ENCODE data around the gene CPTP.

CPTP gene

DNA sequence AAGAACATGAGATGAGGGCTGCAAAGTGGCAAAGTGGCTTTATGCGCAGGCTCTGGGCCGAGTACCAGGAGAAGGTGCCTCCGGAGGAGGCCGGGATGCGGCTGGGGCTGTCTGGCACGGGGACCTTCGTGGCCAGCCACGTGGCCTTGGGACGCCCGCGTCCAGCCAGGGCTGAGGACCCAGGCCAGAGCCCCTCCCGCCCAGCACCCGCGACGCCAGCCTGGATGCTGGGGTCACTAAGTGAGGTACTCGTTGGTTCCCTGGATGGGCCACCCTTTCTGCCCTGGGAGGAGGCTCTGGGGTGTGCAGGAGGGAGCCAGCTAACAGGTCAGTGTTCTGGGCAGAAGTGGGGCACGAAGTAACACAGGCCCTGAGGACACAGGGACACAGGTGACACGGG lies 31.8 kb upstream of the CPTP start:
- DNase-seq: no peak

DNA sequence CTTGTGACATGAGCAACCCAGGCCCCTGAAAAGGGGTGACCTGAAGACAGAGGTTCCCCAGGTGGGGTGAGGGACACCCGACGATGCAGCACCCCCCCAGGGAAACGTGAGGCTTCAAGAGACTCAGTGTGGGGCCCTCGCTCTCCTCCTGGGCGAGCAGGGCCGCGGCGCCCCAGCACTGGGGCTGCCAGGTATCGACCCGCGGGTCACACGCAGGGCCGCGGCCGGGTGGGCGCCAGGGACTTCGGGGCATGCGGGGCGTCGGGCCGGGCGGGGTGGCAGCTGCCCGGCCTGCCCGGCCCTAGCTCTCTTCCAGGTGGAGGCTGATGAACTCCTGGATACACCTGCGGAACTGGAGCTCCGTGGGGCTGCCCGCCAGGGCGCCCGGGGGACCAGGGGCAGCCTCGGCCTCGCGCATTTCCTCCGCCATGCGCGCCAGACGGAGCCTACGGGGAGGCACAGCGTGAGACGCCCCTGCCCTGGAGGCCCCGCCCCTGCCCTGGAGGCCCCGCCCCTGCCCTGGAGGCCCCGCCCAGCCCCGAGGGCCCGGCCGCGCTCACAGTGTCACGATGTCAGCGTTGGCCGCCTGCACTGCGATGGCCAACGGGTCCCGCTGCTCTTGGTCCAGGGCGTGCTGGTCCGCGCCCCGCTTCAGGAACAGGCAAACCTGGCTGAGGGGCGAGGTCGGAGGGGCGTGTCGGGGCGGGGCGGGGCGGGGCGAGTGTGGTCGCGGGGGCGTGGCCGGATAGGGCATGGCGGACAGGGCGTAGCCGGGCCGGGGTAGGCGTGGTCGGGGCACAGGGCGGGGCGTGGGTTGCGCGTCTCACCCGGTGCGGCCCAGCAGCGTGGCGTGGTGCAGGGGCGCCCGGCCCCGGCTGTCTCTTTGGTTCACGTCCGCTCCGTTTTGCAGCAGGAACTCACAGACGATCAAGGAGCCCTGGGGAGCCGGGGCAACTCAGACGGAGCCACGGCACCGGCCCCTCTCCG lies 31.0 kb upstream of the CPTP start:
- DNase-seq: no peak

- no peak for DNase-seq
Observed at GRCh38 chr1:1294250-1294890, 30.2 kb upstream of the CPTP start.

- DNase-seq: no peak
Observed at GRCh38 chr1:1295154-1295923, 29.3 kb upstream of the CPTP start.

DNA sequence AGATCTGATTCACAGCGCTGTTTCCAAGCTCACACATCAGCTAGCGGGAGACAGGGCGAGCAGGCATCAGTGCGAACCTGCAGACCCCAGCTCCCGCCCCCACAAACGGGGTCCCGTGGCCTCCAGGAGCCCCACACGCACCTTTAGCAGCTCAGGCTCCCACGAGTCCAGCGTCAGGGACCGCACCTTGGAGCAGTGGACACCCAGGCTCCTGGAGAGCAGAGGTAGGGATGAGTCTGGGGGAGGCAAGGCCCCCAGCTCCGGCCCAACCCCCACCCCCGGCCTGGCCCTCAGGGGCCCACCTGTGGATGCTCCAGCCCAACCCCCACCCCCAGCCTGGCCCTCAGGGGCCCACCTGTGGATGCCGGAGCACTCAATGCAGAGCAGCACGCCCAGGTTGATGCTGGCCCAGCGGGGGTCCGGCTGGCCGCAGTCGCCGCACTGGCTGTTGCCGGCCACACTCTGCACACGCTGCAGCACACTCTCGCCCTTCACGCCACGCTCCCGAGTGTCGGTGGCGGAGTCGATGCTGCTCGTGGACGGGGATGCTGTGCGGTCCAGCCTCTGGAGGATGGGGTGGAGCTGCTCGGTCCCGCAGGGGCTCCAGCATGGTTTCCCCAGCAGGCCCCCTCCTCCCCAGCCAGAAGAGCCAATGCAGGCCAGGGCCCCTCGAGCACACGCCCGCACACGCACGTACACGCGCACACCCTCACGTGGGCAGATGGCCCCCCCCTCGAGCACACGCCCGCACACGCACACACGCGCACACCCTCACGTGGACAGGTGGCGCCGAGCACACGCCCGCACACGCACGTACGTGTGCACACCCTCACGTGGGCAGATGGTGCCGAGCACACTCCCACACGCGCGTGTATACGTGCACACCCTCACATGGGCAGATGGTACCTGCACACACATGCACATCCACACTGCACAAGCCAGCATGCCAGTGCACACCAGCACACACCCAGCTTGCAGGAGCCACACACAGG lies 28.2 kb upstream of the CPTP start:
- no peak for DNase-seq

GRCh38 chr1:1297802-1298424 lies 26.7 kb upstream of the CPTP start:
- no peak for DNase-seq

DNA sequence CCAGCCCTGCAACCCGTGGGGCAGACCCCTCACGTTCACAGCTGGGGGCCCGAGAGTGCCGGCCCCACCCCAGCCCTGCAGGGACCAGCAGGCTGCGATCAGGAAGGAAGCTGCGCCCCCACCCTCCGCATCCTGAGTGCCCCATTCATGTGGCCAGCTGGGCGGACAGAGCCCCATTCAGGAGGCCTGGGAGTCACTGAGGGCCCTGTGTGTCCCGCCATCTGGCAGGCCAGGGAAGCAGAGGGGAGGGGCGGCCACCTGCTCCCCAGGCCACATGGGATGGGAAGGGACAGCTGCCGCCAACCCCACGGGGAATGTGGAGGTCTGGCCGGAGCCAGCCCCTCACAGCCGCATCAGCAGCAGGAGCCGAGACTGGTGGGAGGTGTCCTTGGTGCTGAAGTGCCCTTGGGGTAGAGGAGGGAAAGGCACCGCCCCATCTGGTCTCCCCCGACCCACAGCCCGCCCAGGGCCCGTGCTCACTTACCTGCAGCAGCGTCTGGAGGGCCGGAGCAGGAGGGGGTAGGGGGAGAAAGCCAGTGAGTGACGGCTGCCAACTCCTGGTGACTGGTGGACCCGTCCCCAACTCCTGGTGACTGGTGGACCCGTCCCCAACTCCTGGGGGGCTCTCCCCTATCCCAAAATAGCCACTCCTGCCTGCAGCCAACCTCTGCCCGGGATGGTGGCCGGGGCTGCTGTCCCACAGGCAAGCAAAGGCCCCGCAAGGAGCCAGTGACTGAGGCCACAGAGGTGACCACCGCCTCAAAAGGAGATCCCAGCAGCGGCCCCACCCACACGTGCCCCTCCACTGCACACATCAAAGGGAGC lies 25.5 kb upstream of the CPTP start:
- DNase-seq: no peak

GRCh38 chr1:1299686-1300351 lies 24.8 kb upstream of the CPTP start:
- DNase-seq: no peak

GRCh38 chr1:1300352-1300739 lies 24.3 kb upstream of the CPTP start:
- no peak for DNase-seq

DNA sequence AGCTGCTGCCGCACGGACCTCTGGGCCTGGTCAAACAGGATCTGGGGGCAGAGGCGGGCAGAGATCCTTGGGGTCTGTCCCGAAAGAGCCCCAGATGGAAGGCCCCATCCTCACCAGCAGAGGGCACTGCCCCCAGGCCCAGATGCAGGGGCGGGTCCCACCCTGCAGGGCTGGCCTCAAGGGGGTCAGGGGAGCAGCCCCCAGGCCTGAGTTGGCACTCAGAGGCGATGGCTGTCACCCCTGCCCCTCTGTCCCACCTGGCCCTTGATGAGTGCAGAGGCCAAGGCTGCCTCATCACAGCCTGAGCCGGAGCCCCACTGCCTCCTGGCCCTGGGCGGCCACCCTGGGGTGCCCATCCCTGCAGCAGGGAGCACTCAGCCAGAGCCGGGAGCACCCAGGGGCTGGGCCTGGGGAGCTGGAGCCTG lies 22.6 kb upstream of the CPTP start:
- DNase-seq: peak in 1 of 4 experiments; percentile 40

- DNase-seq: no peak
Observed at GRCh38 chr1:1302951-1303509, 21.6 kb upstream of the CPTP start.

GRCh38 chr1:1303736-1304135 lies 20.9 kb upstream of the CPTP start:
- no peak for DNase-seq

DNA sequence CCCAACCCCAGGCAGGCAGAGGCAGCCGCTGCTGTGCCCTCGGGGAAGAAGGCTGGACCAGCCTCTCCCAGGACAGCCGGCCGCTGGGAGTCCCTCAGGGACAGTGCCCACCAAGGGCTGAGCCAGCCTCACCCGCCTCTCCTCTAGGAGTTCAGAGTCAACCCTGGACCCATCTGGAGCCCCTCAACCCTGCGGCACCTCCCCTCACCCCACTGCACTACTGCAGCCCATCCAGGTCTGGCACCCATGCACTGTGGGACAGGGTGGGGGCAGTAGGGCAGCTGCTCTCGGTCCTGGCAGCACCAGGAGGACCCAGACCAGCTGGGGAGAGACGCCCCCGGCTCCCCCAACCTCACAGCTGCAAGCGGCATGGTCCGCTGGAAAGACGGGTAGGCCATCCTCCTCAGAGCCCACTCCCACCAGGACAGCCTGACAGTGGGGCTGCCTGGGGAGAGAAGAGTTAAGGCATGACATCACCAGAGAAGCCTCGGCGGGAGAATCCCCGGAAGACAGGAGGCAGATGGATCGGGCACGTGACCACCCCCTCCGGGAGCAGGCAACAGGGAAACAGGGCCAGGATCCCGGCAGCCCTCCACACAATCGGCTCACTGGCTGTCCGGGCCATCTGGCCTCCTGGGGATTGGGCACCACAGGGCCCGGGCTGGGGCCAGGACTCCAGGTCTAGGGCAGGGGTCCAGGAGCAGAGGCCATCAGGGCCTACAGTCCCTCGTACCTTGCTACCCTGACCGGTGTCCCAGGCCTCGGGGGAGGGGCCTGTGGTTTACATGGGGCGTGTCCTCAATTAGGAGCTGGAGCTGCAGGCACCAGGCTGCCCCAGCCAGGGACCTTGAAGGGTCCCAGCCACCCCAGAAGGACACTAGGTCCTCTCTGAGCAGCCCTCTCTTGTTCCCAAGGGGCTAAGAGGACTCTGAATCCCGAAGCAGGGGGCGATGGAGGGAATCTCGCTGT lies 20.0 kb upstream of the CPTP start:
- DNase-seq: peak; percentile 36 to 70 (median 57)

- peak; percentile 45 to 75 (median 67) for DNase-seq
Observed at GRCh38 chr1:1305300-1306069, 19.1 kb upstream of the CPTP start.

DNA sequence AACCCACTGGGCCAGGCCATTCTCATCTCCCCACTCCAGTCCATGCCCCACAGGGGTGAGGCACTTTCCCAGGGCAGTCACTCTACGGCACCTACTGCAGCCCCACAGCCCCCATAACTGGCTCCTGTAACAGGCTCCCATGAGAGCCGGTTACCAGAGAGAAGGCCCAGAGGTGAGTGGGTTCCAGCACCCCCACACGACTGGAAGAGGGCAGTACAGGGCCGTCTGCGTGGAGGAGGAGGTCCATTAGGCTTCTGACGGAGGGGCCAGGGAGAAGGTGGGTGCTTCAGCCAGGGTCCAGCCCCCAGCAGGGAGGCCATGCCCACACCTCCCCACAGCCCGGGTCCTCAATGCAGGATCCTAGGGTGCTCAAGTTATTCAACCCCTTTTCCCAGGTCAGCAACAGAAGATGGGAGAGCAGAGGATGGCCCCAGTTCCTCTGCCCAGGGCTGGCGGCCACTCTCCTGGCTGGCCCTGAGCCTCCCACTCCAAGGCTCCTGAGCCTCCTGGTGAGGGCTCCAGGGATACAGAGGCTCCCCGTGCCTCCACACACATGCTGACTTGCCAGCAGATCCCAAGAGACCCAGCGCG lies 18.4 kb upstream of the CPTP start:
- peak in 2 of 4 experiments; percentile 31 to 39 for DNase-seq

DNA sequence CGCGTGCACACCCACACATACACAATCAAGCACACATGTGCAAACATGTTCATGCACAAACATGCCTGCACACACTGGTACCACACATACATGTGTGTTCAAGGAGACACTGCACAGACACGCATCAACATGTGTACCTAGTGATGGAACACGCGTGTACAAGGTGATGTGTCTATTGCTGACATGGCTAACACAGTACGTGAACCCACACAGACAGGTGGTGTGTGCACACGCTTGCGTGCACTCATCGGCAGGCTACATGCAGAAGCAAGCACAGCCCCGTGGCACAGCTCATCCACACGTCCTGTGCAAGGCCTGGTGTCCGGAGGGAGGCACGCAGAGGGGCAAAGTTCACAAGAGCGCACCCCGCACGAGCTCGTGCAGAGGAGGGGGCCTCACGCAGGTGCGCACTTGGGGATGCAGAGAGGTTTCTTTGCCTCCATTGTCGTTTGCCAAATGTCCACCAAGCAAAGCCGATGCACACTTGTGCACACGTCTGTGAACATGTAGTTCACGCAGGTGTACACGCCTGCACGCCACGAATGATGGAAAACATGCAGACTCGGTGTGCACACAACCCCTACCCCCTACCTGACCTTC lies 17.8 kb upstream of the CPTP start:
- no peak for DNase-seq

All from suppressor macrophage (primary cell).